AG09319 (cell line): ENCODE measurements around the gene LRRC26.

Experiments
- DNase-seq: peaks from one replicate; pipeline ENCODE4 v3.0.0-alpha.2; 2010; ENCODE audit warnings: low read depth; ENCODE audit errors: extremely low read depth
- CTCF ChIP-seq: IDR thresholded peaks from 2 replicates; pipeline ENCODE4 v1.5.1; 2011; ENCODE audit warnings: low read depth, mild to moderate bottlenecking, inconsistent platforms, low read length, moderate library complexity

The LRRC26 gene

GRCh38 chr9:137143459-137143858, 26.4 kb downstream of the LRRC26 start:
- DNase-seq = no peak
- TF ChIP-seq CTCF = no peak

DNA sequence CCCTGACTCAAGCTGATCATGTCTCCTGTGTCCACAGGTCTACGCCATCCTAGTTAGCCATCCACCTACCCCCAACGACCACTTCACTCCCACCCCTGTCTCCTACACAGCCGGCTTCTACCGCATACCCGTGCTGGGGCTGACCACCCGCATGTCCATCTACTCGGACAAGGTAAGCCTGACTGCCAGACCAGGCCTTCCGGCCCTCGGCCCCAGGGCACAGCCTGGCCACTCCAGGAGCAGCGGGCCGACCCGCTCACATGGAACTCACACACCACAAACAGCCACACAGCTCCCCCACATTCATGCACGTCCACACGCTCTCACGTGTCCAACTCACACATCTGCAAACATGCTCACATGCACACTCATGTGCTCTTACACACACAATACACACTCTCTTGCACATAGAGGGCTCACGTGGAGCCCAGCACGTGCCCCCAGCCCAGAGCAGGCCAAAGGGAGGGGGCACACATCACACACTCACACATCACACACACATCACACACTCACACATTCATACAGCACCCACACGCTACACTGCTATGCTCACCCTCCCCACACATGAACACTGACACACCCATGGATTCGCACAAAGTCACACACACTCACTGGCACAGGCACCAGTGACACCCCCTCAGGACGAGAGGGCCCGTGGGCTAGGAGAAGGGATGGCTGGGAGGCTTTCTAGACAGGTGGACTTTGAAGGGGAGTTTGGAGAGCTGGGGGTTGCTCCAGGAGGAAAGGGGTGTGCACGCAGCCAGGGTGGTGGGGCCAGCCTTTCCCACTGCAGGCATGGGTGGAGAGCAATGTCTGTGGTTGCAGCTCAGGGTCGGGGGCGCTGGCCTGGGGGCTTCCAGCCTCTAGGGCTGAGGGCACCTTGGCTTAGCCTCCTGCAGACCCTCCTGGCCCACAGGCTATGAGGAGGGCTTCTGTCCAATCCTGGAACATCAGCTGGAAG, 27.6 kb downstream of the LRRC26 start:
- no peak for TF ChIP-seq CTCF
- DNase-seq = no peak

DNA sequence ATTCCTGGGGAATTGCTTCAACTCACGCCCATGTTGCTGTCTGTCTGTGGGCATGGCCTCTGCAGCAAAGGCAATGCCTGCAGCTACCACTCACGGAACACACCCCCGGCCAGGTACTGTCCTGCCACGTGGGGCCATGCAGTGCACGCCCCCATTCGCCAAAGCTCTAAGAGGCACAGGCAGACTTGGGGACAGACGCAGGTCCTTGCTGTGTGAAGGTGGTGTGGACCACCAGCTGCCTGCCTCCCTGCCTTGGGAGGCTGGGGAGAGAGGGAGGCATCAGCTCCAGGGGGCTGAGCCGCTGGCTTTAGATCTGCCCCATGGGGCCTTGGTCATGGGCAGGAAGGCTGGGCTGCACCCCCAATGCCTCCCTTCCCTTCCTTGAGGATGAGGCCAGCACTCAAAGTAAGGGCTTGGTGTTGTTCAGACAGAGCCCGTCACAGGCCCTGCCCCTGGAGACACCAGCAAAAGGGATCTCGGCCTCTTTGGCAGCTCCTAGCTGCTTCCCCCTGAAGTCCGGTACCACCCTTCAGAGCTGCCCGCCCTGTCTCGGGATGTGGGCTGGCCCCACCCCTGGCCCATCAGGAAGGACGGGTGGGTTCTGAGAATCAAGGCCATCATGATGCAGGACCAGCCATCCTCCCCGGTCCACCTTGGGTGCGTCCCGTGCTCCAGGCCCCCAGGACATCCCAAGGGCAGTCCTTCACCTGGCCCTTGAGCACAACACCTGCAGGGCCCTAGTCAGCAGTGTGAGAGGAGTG, 28.6 kb downstream of the LRRC26 start:
- no peak for DNase-seq
- TF ChIP-seq CTCF = no peak

DNA sequence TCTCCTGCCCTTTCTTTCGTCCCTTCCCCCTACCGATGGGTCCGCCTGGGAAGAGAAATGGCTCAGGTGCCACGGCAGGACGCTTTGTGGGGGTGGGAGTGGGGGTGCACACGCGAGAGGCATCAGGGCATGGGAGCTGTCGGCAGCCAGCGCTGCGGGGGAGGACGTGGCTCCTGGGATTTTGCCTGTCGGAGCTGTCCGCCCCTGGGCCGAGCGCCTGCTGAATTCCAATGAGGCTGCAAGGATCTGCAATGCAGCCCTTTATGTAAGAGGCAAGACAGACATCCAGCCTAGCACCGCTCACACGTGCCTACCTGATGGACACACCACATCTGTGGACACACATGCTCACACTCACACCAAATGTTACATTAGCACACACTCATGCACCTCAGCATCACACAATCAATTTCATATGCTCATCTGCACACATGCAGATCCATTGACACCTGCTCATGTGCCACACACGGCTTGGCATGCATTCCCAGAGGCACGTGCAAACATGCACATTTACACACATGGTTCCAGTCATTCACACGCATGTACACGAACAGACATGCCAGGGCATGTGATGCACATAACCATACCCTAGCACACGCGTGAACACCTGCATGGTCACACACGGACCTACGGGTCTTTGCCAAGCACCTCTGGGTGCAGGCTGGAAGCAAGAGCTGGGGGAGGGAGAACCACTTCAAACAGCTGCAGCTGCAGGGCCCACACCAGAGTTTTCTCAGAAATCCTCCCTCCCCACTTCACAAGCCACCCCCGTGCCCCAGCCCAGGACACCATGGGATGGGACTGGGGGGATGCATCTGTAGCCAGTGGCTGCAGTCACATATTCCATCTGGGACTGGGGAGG, 29.5 kb downstream of the LRRC26 start:
- DNase-seq = no peak
- no peak for TF ChIP-seq CTCF

- no peak for DNase-seq
- no peak for TF ChIP-seq CTCF
Observed at GRCh38 chr9:137139468-137140150, 30.2 kb downstream of the LRRC26 start.

- no peak for DNase-seq
Observed at GRCh38 chr9:137138722-137139467, 31.0 kb downstream of the LRRC26 start, which contains the start of gene GRIN1. Gene GRIN1 (plus strand): TSS chr9:137139154. CDS start chr9:137139487, 333 bp downstream.

More at GRCh38 chr9:137138722-137139467, 31.0 kb downstream of the LRRC26 start, which contains the start of gene GRIN1:
- TF ChIP-seq CTCF = no peak
